Nephron progenitor cell (in vitro differentiated cells): ENCODE measurements around the gene DNASE1L1.

Experiments used
- DNase-seq: peaks from one replicate; pipeline ENCODE4 v3.0.0; 2021
- H3K27ac Mint-ChIP-seq: 2 replicates; pipeline ENCODE4 v1.8.0; 2021; ENCODE audit warnings: mild to moderate bottlenecking, moderate library complexity, mixed read lengths
- H3K27me3 Mint-ChIP-seq: 2 replicates; pipeline ENCODE4 v1.8.0; 2021; ENCODE audit warnings: mild to moderate bottlenecking, low read depth, mixed read lengths; ENCODE audit not compliant: poor library complexity
- H3K36me3 Mint-ChIP-seq: 2 replicates; pipeline ENCODE4 v1.8.0; 2021; ENCODE audit warnings: low read depth, mixed read lengths
- H3K4me1 Mint-ChIP-seq: 2 replicates; pipeline ENCODE4 v1.8.0; 2021; ENCODE audit warnings: mixed read lengths
- H3K4me3 Mint-ChIP-seq: 2 replicates; pipeline ENCODE4 v1.8.0; 2021; ENCODE audit warnings: mild to moderate bottlenecking, moderate library complexity, mixed read lengths
- H3K9me3 Mint-ChIP-seq: 2 replicates; pipeline ENCODE4 v1.8.0; 2021; ENCODE audit warnings: mild to moderate bottlenecking, moderate library complexity, mixed read lengths
- TF ChIP-seq, protein P1 (sequence below): fragments of 200-600 bp; sonication (generic); IDR thresholded peaks from 2 replicates; pipeline ENCODE4 v1.5.0; 2021; ENCODE audit warnings: antibody characterized with exemption

DNASE1L1 gene

GRCh38 chrX:154362085-154362742 lies 46.8 kb downstream of the DNASE1L1 start:
- peaks cover 5% of the 10 kb centered on the region for H3K4me1 Mint-ChIP-seq
- no peaks in the 10 kb centered on the region for H3K27me3 Mint-ChIP-seq
- TF ChIP-seq, protein P1, sequence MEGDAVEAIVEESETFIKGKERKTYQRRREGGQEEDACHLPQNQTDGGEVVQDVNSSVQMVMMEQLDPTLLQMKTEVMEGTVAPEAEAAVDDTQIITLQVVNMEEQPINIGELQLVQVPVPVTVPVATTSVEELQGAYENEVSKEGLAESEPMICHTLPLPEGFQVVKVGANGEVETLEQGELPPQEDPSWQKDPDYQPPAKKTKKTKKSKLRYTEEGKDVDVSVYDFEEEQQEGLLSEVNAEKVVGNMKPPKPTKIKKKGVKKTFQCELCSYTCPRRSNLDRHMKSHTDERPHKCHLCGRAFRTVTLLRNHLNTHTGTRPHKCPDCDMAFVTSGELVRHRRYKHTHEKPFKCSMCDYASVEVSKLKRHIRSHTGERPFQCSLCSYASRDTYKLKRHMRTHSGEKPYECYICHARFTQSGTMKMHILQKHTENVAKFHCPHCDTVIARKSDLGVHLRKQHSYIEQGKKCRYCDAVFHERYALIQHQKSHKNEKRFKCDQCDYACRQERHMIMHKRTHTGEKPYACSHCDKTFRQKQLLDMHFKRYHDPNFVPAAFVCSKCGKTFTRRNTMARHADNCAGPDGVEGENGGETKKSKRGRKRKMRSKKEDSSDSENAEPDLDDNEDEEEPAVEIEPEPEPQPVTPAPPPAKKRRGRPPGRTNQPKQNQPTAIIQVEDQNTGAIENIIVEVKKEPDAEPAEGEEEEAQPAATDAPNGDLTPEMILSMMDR: no peak
- DNase-seq: no peak
- H3K27ac Mint-ChIP-seq: no peak overlapping the region
- peaks cover 42% of the 10 kb centered on the region for H3K9me3 Mint-ChIP-seq
- peaks cover 16% of the 10 kb centered on the region for H3K36me3 Mint-ChIP-seq
- H3K4me3 Mint-ChIP-seq: no peak overlapping the region

DNA sequence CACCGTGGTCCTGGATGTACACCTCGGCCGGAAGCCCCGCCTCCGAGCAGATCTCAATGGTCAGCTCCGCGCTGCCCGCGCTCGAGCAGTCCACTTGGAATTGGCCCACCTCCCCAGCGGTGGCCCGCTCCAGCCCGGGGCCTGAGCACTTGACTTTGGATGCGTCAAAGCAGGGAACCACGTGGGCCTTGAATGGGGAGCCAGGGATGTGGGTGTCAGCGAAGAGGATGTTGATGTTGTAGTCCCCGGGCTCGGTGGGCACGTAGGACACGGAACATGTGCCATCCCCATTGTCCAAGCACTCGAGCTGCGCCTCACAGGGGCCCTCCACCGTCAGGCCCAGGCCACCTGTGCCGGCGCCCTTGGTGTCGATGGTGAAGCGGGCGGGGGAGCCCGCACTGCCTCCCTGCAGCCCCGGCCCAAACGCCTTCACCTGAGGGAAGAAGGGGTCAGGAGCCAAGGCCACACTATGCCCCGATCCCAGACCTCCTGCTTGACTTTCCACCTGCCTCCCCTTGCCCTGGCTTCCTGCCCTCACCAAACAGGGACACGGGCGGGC lies 48.8 kb downstream of the DNASE1L1 start:
- no peaks in the 10 kb centered on the region for H3K4me1 Mint-ChIP-seq
- peaks cover 12% of the 10 kb centered on the region for H3K36me3 Mint-ChIP-seq
- no peak for DNase-seq
- TF ChIP-seq, protein P1: no peak
- H3K27ac Mint-ChIP-seq: no peak overlapping the region
- peaks cover 37% of the 10 kb centered on the region for H3K9me3 Mint-ChIP-seq
- H3K27me3 Mint-ChIP-seq: no peaks in the 10 kb centered on the region
- H3K4me3 Mint-ChIP-seq: no peak overlapping the region

GRCh38 chrX:154359362-154360154 lies 49.5 kb downstream of the DNASE1L1 start:
- Mint-ChIP-seq H3K36me3 (peaks cover 7% of the 10 kb centered on the region), H3K4me3 (no peak overlapping the region), H3K27me3 (no peaks in the 10 kb centered on the region), H3K27ac (no peak overlapping the region), H3K4me1 (no peaks in the 10 kb centered on the region), H3K9me3 (peaks cover 32% of the 10 kb centered on the region)
- no peak for DNase-seq
- TF ChIP-seq, protein P1: no peak

- peaks cover 32% of the 10 kb centered on the region for H3K9me3 Mint-ChIP-seq
- H3K4me3 Mint-ChIP-seq: no peak overlapping the region
- DNase-seq: no peak
- no peaks in the 10 kb centered on the region for H3K27me3 Mint-ChIP-seq
- H3K27ac Mint-ChIP-seq: no peak overlapping the region
- TF ChIP-seq, protein P1: no peak
- no peaks in the 10 kb centered on the region for H3K4me1 Mint-ChIP-seq
- H3K36me3 Mint-ChIP-seq: peaks cover 7% of the 10 kb centered on the region
Observed at GRCh38 chrX:154358829-154359228, 50.2 kb downstream of the DNASE1L1 start.

GRCh38 chrX:154358011-154358410 lies 51.0 kb downstream of the DNASE1L1 start:
- TF ChIP-seq, protein P1: no peak
- Mint-ChIP-seq H3K36me3 (peaks cover 14% of the 10 kb centered on the region), H3K9me3 (peaks cover 33% of the 10 kb centered on the region), H3K4me1 (no peaks in the 10 kb centered on the region), H3K27me3 (no peaks in the 10 kb centered on the region), H3K4me3 (no peak overlapping the region), H3K27ac (no peak overlapping the region)
- no peak for DNase-seq
